SK-N-MC (cell line): ENCODE results near the gene PAXX.

Experiments used
- DNase-seq: peaks from one replicate; pipeline ENCODE4 v3.0.0-alpha.2; 2011; ENCODE audit warnings: low read depth, low spot score
- H3K27ac ChIP-seq: fragments of 200-600 bp; sonication (generic); 2 replicates; pipeline ENCODE4 v1.5.1; 2016; ENCODE audit warnings: mixed run types
- H3K36me3 ChIP-seq: fragments of 200-600 bp; sonication (generic); 2 replicates; pipeline ENCODE4 v1.6.1; 2017; ENCODE audit warnings: antibody characterized with exemption, low read length, mixed read lengths; ENCODE audit not compliant: insufficient read depth
- H3K4me3 ChIP-seq: fragments of 200-600 bp; sonication (generic); 2 replicates; pipeline ENCODE4 v1.5.1; 2016
- H3K9ac ChIP-seq: fragments of 200-600 bp; sonication (generic); 2 replicates; pipeline ENCODE4 v1.8.0; 2017; ENCODE audit warnings: mixed run types, mixed read lengths; ENCODE audit not compliant: insufficient read length
- H3K9me3 ChIP-seq: fragments of 200-600 bp; sonication (generic); 2 replicates; pipeline ENCODE4 v1.6.1; 2017; ENCODE audit warnings: low read depth, mild to moderate bottlenecking, antibody characterized with exemption, low read length, moderate library complexity, mixed read lengths
- EZH2 ChIP-seq: fragments of 200-600 bp; sonication (generic); IDR thresholded peaks from one replicate; pipeline ENCODE4 v1.6.1; 2017; ENCODE audit warnings: antibody characterized with exemption
- FOXP2 ChIP-seq: optimal IDR thresholded peaks from 2 replicates; pipeline ENCODE3; 2011; ENCODE audit warnings: mild to moderate bottlenecking, moderate library complexity; ENCODE audit not compliant: insufficient read depth; ENCODE audit errors: extremely low read length, control extremely low read depth
- POLR2AphosphoS5 ChIP-seq: IDR thresholded peaks from 2 replicates; pipeline ENCODE4 v1.6.1; 2012; ENCODE audit warnings: mild to moderate bottlenecking, low read depth, low read length, borderline replicate concordance

The PAXX gene

GRCh38 chr9:136994180-136994887 is 2.1 kb downstream of the PAXX start:
- no peak for DNase-seq
- Histone ChIP-seq H3K9ac (no peak overlapping the region), H3K4me3 (no peak overlapping the region), H3K27ac (no peak overlapping the region), H3K9me3 (no peaks in the 10 kb centered on the region), H3K36me3 (peaks cover 5% of the 10 kb centered on the region; the same call in 1 of the 2 replicates)
- TF ChIP-seq POLR2AphosphoS5 (no peak), FOXP2 (no peak), EZH2 (no peak)

GRCh38 chr9:136994888-136995230 is 2.6 kb downstream of the PAXX start:
- Histone ChIP-seq H3K27ac (no peak overlapping the region), H3K9me3 (no peaks in the 10 kb centered on the region), H3K36me3 (peaks cover 5% of the 10 kb centered on the region; the same call in 1 of the 2 replicates), H3K9ac (no peak overlapping the region), H3K4me3 (no peak overlapping the region)
- no peak for DNase-seq
- no peak for TF ChIP-seq FOXP2

GRCh38 chr9:136995362-136995761 is 3.1 kb downstream of the PAXX start:
- no peak overlapping the region for H3K9ac ChIP-seq
- H3K36me3 ChIP-seq, result peaks cover 5% of the 10 kb centered on the region; the same call in 1 of the 2 replicates
- no peak overlapping the region for H3K4me3 ChIP-seq
- TF ChIP-seq EZH2, result no peak
- TF ChIP-seq FOXP2, result no peak
- TF ChIP-seq POLR2AphosphoS5, result no peak; the same call in 1 of the 2 replicates
- no peak for DNase-seq
- no peaks in the 10 kb centered on the region for H3K9me3 ChIP-seq
- no peak overlapping the region for H3K27ac ChIP-seq

GRCh38 chr9:136995772-136996311 is 3.6 kb downstream of the PAXX start:
- DNase-seq, result no peak

GRCh38 chr9:136996361-136997292 is 4.4 kb downstream of the PAXX start, which contains the start of gene CLIC3:
CLIC3 (minus strand) TSS chr9:136996568; CDS start chr9:136996543, 25 bp downstream.
- Histone ChIP-seq H3K4me3 (no peak within 1 kb of the TSS), H3K9ac (peak within 1 kb of the TSS; percentile 59), H3K36me3 (peaks cover 5% of the 10 kb centered on the region; the same call in 1 of the 2 replicates), H3K9me3 (no peaks in the 10 kb centered on the region), H3K27ac (no peak within 1 kb of the TSS)
- DNase-seq, result no peak
- TF ChIP-seq POLR2AphosphoS5, result no peak
- no peak for TF ChIP-seq EZH2
- TF ChIP-seq FOXP2, result no peak

More at GRCh38 chr9:136995772-136996311, 3.6 kb downstream of the PAXX start:
- H3K9me3 ChIP-seq, result no peaks in the 10 kb centered on the region
- H3K9ac ChIP-seq, result peak overlapping the region; percentile 59
- H3K27ac ChIP-seq, result no peak overlapping the region
- H3K4me3 ChIP-seq, result no peak overlapping the region
- peaks cover 5% of the 10 kb centered on the region; the same call in 1 of the 2 replicates for H3K36me3 ChIP-seq
- TF ChIP-seq FOXP2 (no peak), POLR2AphosphoS5 (no peak), EZH2 (no peak)

- Histone ChIP-seq H3K27ac (no peak overlapping the region), H3K4me3 (no peak overlapping the region), H3K36me3 (peaks cover 5% of the 10 kb centered on the region; the same call in 1 of the 2 replicates), H3K9me3 (no peaks in the 10 kb centered on the region), H3K9ac (no peak overlapping the region)
- DNase-seq, result no peak
- TF ChIP-seq EZH2, result no peak
- TF ChIP-seq POLR2AphosphoS5, result no peak
- no peak for TF ChIP-seq FOXP2
Measured at GRCh38 chr9:136997371-136997770, 5.1 kb downstream of the PAXX start.

- no peak for DNase-seq
- Histone ChIP-seq H3K9me3 (no peaks in the 10 kb centered on the region), H3K4me3 (no peak overlapping the region), H3K9ac (no peak overlapping the region), H3K36me3 (peaks cover 5% of the 10 kb centered on the region; the same call in 1 of the 2 replicates), H3K27ac (no peak overlapping the region)
- TF ChIP-seq POLR2AphosphoS5 (no peak), FOXP2 (no peak), EZH2 (no peak)
Measured at GRCh38 chr9:136997830-136998234, 5.6 kb downstream of the PAXX start.
